ENCODE measurements around the gene C16orf74.
A peak's percentile ranks its signal among the peaks of the same experiment; 100 is the strongest.

Gene C16orf74

GRCh38 chr16:85673529-85674417 is 77.1 kb downstream of the C16orf74 start:
- no peak for DNase-seq (ENCODE audit: low spot score)

GRCh38 chr16:85670840-85671239 is 80.1 kb downstream of the C16orf74 start:
- no peak for DNase-seq (ENCODE audit: low spot score)

- DNase-seq (ENCODE audit: low spot score), result no peak
Observed at GRCh38 chr16:85668676-85669424, 82.0 kb downstream of the C16orf74 start.

- no peak for DNase-seq (ENCODE audit: low spot score)
Observed at GRCh38 chr16:85667841-85668413, 83.0 kb downstream of the C16orf74 start.

GRCh38 chr16:85667261-85667660 is 83.6 kb downstream of the C16orf74 start:
- DNase-seq (ENCODE audit: low spot score), result no peak

GRCh38 chr16:85665929-85666328 is 85.0 kb downstream of the C16orf74 start:
- no peak for DNase-seq (ENCODE audit: low spot score)

- no peak for DNase-seq (ENCODE audit: low spot score)
Observed at GRCh38 chr16:85665373-85665740, 85.5 kb downstream of the C16orf74 start.

- no peak for DNase-seq (ENCODE audit: low spot score)
Observed at GRCh38 chr16:85664580-85665372, 86.1 kb downstream of the C16orf74 start.

GRCh38 chr16:85663891-85664321 is 87.0 kb downstream of the C16orf74 start:
- no peak for DNase-seq (ENCODE audit: low spot score)

GRCh38 chr16:85662976-85663830 is 87.7 kb downstream of the C16orf74 start:
- DNase-seq (ENCODE audit: low spot score), result no peak

GRCh38 chr16:85662482-85662812 is 88.4 kb downstream of the C16orf74 start:
- DNase-seq (ENCODE audit: low spot score), result no peak

GRCh38 chr16:85661740-85662481 is 89.0 kb downstream of the C16orf74 start:
- DNase-seq (ENCODE audit: low spot score), result no peak

- DNase-seq (ENCODE audit: low spot score), result no peak
Observed at GRCh38 chr16:85660843-85661739, 89.8 kb downstream of the C16orf74 start.

- peak; percentile 53 for DNase-seq (ENCODE audit: low spot score)
Observed at GRCh38 chr16:85659805-85660511, 90.9 kb downstream of the C16orf74 start.

GRCh38 chr16:85659336-85659735 is 91.6 kb downstream of the C16orf74 start:
- no peak for DNase-seq (ENCODE audit: low spot score)

- no peak for DNase-seq (ENCODE audit: low spot score)
Observed at GRCh38 chr16:85658504-85659326, 92.2 kb downstream of the C16orf74 start.

GRCh38 chr16:85657996-85658395 is 92.9 kb downstream of the C16orf74 start:
- DNase-seq (ENCODE audit: low spot score), result no peak

Measured in kidney tubule cell (primary cell).